Colonic mucosa (tissue), 4 donors: Measurements from ENCODE around the gene GLRX2. TPM values are rescaled to one million over a fixed set of nuclear protein-coding genes. Genes with fewer than 3 reads are reported as not detected.
A peak's percentile ranks its signal among the peaks of the same experiment; 100 is the strongest.
"Not testable (repeated sequence)": the region's sequence is repeated elsewhere in the genome, so short reads cannot be mapped to it uniquely, and the experiment has no call there.

Experiments used
- DNase-seq: peaks from one replicate; pipeline ENCODE4 v3.0.0-alpha.2; 2020
- H3K27ac ChIP-seq: fragments of 200-600 bp; one replicate; pipeline ENCODE4 v1.8.0; 2021
- H3K27me3 ChIP-seq: fragments of 200-600 bp; one replicate; pipeline ENCODE4 v1.8.0; 2021
- H3K36me3 ChIP-seq: fragments of 200-600 bp; one replicate; pipeline ENCODE4 v1.8.0; 2021
- H3K4me1 ChIP-seq: fragments of 200-600 bp; one replicate; pipeline ENCODE4 v1.8.0; 2021; ENCODE audit warnings: mild to moderate bottlenecking
- H3K4me3 ChIP-seq: fragments of 200-600 bp; one replicate; pipeline ENCODE4 v1.8.0; 2021
- H3K9ac ChIP-seq, 2 donors: one replicate each; pipeline ENCODE4 v1.7.0; 2013; ENCODE audit warnings: control low read depth in 2 of 2, low read depth in 2 of 2, low read length in 2 of 2
- H3K9me3 ChIP-seq: fragments of 200-600 bp; one replicate; pipeline ENCODE4 v1.8.0; 2021
- intact Hi-C: fragments of 100-400 bp; cut with DNase I; formaldehyde crosslinking; loops from one replicate; pipeline ENCODE4 v1.14.1; 2022
- microRNA-seq: library from miRNA; unstranded; fragments of <30 nt; microRNA quantifications from one replicate; pipeline ENCODE4, GENCODE V29; 2019
- total RNA-seq, 2 donors: library from RNA; stranded (reverse); fragmentation: NEBNext Ultra II Directional in 1 of 2; extraction: Animal tissue kit (Norgen Biotek cat#: 25700) in 1 of 2; gene quantifications; one replicate each; pipeline ENCODE4 v1.2.1, GENCODE V29; 2021
- TF ChIP-seq, protein P1 (sequence below): fragments of 200-600 bp; IDR thresholded peaks from one replicate; pipeline ENCODE4 v1.8.0; 2022; ENCODE audit warnings: antibody characterized with exemption, mild to moderate bottlenecking
- donor health status: healthy.
- donor health status: DM: no; HTN: no; CAD: no.
- donor health status: DM: no; HTN: no; CAD: no.

The GLRX2 gene
- total RNA-seq, 2 donors from 2014 or later = 22.3 to 38.1 TPM

DNA sequence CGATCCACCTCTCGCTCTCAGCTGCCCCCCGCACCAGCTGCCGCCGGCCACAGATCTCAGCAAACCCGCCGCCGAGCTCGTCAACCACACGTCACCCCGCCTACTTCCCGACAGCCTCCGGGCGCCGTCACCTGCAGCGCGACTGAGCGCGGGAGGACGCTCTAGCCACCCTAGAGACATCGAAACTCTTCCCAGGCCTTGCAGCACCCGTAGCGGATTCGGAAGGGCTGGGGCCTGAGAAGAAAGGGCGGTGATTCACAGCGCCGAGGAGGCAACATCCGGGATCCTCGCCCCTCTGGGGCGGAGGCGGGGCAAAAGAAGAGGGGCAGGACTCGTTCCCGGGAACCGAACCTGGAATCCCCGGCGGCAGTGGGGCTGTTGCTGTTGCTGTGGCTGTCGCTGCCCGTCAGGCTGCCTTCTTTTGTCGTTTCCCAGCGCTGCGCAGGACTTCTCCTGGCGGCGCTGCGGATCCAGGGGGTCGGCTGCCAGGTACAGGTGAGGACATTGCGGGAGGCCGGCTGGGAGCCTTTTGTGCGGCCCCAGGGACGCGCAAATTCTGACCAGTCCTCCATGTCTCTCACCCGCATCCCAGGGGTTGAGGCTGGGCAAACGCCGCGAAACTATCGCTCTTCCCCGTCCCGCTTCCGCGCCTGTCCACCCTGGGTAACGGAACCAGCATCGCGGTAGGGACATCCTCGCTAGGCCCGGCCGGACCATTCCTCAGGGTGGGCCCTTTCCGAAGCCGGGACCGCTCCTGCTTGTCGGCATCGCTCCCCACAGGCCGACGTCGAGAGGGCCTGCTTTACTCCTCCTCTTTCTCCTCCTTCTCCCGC, 45.7 kb downstream of the GLRX2 start, which contains the start of the genes RO60 and UCHL5:
TSS of gene RO60 (plus strand) at position 331 of the 833 bp plus-strand sequence. CDS start 9,443 bp downstream, outside the sequence.
TSS of gene UCHL5 (minus strand) at position 79 of the 833 bp plus-strand sequence. CDS start 100 bp downstream, outside the sequence.
- intact Hi-C loops = no loop called here
- TF ChIP-seq, protein P1, sequence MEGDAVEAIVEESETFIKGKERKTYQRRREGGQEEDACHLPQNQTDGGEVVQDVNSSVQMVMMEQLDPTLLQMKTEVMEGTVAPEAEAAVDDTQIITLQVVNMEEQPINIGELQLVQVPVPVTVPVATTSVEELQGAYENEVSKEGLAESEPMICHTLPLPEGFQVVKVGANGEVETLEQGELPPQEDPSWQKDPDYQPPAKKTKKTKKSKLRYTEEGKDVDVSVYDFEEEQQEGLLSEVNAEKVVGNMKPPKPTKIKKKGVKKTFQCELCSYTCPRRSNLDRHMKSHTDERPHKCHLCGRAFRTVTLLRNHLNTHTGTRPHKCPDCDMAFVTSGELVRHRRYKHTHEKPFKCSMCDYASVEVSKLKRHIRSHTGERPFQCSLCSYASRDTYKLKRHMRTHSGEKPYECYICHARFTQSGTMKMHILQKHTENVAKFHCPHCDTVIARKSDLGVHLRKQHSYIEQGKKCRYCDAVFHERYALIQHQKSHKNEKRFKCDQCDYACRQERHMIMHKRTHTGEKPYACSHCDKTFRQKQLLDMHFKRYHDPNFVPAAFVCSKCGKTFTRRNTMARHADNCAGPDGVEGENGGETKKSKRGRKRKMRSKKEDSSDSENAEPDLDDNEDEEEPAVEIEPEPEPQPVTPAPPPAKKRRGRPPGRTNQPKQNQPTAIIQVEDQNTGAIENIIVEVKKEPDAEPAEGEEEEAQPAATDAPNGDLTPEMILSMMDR = no peak
- Histone ChIP-seq H3K36me3 (no peaks in the 10 kb centered on the region), H3K9me3 (no peaks in the 10 kb centered on the region), H3K4me1 (peaks cover 8% of the 10 kb centered on the region), H3K27ac (peak within 1 kb of the TSS; percentile 98), H3K27me3 (no peaks in the 10 kb centered on the region), H3K4me3 (peak within 1 kb of the TSS; percentile 66), H3K9ac (peak within 1 kb of the TSS; percentile 90 to 98)
- DNase-seq = peak; percentile 98

DNA sequence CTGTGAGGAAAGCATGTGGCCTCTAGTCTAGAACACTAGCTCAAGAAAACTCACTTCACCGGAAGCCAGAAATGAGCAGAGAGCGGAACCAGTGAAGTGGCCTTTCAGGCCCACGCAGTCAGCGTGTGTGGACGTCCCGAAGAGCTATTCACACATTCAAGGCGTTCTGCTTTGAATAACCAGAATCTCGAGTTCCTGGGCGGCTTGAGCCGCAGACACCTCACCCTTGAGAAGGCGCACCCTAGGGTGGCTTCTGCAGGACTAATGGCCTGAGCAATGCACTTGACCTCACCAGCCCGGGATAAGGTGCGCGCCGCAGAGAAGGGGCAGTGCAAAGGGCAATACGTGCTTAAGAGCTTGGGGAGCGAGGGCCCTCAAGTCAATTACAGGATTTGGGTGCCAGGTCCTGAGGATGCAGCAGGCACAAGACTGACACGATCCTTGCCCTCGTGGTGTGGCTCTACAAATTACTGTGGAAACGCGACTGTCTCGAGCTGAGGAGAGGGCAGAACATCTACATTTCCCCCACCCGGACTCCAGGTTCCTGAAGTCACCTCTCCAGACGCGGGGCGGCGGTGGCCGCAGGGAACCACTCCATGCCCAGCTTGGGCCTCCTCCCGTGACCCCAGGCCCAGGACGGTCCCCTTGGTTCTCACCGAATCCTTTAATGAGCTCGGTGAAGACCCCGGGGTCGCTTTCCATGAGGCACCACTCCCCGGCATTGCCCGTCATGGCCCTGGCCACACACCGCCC, 46.5 kb downstream of the GLRX2 start:
- peak; percentile 63 for DNase-seq
- peaks cover 8% of the 10 kb centered on the region for H3K4me1 ChIP-seq
- intact Hi-C loops = no loop called here
- H3K27me3 ChIP-seq = no peaks in the 10 kb centered on the region
- H3K27ac ChIP-seq = peak overlapping the region; percentile 98
- peak overlapping the region; percentile 66 for H3K4me3 ChIP-seq
- H3K9me3 ChIP-seq = no peaks in the 10 kb centered on the region
- H3K36me3 ChIP-seq = no peaks in the 10 kb centered on the region
- TF ChIP-seq, protein P1 = no peak
- peak overlapping the region; percentile 90 to 98 for H3K9ac ChIP-seq

DNA sequence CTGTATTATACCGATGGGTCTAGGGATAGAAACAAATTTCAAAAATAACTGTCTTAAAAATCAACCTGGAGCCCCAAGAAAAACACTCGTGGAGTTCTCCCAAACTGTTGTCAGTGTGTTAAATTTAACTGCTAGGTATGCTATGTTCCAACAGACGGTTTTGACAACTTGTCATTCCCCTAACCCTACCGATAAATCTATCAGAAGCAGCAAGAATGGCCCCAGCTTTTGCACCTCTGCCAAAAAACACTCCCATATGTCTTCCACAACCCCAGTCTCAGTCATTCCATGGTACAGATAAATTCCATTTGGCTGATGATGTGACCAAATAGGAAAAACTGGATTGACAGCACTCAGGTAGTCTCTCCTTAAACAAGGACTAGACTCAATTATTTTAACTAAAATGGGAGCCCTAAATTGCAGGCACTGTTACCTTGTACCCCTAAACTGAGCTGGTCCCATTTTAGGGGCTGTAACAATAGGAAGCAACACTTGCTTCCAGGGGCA, 51.0 kb downstream of the GLRX2 start:
- no peaks in the 10 kb centered on the region for H3K4me1 ChIP-seq
- H3K9me3 ChIP-seq = no peaks in the 10 kb centered on the region
- TF ChIP-seq, protein P1 = no peak
- no peak overlapping the region for H3K9ac ChIP-seq
- no peak overlapping the region for H3K27ac ChIP-seq
- intact Hi-C loops = no loop called here
- H3K4me3 ChIP-seq = no peak overlapping the region
- H3K27me3 ChIP-seq = no peaks in the 10 kb centered on the region
- H3K36me3 ChIP-seq = no peaks in the 10 kb centered on the region
- DNase-seq = no peak

DNA sequence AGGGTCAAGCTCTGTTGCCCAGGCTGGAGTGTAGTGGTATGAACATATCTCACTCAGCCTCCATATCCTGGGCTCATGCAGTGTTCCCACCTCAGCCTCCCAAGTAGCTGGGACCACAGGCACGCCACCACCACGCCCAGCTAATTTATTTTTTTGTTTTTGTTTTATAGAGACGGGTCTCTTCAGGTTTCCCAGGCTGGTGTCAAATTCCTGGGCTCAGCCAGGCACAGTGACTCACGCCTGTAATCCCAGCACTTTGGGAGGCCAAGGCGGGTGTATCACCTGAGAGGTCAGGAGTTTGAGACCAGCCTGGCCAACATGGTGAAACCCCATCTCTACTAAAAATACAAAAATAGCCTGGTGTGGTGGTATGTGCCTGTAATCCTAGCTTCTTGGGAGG, 56.3 kb downstream of the GLRX2 start:
- H3K9ac ChIP-seq, H3K27ac ChIP-seq, H3K36me3 ChIP-seq, DNase-seq, H3K27me3 ChIP-seq, H3K4me3 ChIP-seq, H3K9me3 ChIP-seq, intact Hi-C loops, H3K4me1 ChIP-seq: not testable (repeated sequence)

Small RNA genes lying within 50 kb of the gene (microRNA-seq; reads per million reads assigned to microRNA genes)
- gene MIR1278 = not detected

Other genes starting within 250 kb of the GLRX2 start
- gene UCHL5, start 46.1 kb downstream of the GLRX2 start, total RNA-seq = 10 to 100 TPM; 33.9 to 46.5 TPM
- 10 to 100 TPM; 47.6 to 55.9 TPM for gene RO60, start 45.8 kb downstream of the GLRX2 start, total RNA-seq
- 10 to 100 TPM; 45.3 to 49.1 TPM for gene CDC73, start 16.6 kb upstream of the GLRX2 start, total RNA-seq
- gene B3GALT2, start 81.2 kb upstream of the GLRX2 start, total RNA-seq = under 1 TPM; 0.57 to 0.80 TPM